Measurements from ENCODE around the gene TGM1.
A peak's percentile ranks its signal among the peaks of the same experiment; 100 is the strongest.

Gene TGM1

DNA sequence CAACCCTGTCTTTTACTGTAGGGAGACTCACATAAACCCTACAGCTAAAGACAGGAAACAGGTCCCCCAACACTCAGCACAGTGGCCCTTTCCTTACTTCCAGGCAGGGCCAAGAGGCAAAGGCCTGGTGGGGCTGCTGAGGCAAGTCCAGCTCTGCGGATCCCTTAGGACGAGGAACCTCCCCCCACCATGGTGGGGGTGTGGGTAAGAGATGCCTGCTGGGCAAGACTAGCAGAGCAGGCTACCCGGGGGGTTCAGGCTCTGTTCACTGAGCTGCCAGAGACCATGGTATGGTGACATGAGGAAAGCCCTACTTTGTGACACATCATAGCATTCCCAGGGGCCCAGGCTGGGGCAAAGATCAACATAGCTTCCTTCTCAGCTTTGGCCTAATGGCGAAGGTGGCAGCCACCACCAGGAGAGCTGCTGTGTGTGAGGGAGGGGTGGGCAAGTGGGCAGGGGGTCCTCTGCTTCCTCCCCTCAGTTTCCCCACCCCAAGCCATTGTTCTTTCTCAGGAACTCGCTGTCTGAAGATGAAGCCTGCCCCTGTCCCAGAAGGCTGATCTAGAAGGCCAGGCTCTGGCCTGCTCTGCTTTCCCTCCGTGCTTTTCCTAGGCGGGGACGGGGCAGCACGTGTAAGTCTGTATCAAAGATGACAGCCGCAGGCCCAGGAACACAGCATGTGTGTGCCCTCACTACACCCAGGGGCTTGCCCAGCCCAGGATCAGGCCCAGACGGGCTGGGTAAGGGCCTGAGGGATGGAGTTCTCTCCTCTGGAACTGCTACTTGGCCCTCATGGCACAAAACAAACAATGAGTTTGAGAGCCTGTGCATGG, 10.5 kb downstream of the TGM1 start:
- no peak for DNase-seq

DNA sequence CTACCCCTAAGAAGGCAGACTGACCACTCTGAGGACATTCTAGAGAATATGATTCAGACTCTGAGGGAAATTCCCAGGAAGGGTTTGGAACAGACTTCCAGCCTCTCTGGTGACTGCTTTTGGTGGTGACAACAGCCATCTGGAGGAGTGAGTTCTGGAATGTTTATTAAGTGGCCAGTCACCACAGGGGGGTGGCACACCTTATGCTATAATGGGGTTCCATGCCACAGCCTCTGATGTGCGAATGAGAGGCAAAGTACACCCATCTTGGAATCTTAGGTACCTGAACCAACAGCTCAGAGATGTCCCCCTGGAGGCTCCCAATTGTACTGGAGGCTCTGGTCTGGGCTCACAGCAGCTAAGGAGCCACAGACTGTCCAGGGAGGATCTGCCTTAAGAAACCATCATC, 11.1 kb downstream of the TGM1 start:
- DNase-seq = no peak

GRCh38 chr14:24250354-24250753, 12.6 kb downstream of the TGM1 start:
- no peak for DNase-seq

GRCh38 chr14:24249230-24250021, 13.6 kb downstream of the TGM1 start:
- DNase-seq = no peak

- DNase-seq = no peak
These were observed 15.6 kb downstream of the TGM1 start for GRCh38 chr14:24247422-24247821.

DNA sequence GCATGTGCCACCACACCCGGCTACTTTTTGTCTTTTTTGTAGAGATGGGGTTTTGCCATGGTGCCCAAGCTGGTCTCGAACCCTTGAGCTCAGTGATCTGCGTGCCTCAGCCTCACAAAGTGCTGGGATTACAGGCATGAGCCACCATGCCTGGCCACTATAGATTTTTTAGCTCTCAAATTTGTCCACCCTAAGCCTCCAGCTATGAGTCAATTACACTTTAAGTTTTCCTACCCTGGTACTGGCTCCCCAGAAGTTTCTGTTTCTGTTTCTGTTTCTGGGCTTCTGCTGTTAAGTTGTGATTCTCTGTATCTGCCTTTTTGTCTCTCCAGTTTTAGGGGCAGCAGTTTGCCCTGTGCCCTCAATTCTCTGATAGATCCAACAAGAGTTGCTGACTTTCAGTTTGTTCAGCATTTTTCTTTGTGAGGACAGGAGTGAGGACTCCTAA, 16.2 kb downstream of the TGM1 start:
- peak; percentile 6 for DNase-seq

- DNase-seq = peak; percentile 21
These were observed 17.6 kb downstream of the TGM1 start for GRCh38 chr14:24245350-24245749.

DNA sequence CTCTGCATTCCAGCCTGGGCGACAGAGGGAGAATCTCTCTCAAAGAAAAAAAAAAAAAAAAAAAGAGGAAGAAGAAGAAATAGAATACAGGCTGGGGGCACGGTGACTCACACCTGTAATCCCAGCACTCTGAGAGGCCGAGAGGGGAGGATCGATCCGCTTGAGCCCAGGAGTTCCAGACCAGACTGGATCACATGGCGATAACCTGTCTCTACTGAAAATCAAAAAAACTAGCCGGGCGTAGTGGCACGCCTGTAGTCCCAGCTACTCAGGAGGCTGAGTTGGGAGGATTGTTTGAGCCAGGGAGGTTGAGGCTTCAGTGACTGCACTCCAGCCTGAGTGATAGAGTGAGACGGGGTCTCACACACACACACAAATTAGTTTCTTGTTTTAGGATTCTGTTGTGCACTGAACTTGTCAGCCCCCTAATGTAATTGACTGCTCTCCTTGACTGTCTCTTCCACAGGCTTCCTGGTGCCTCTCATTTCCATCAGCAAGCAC, 19.6 kb downstream of the TGM1 start:
- peak; percentile 79 for DNase-seq

- DNase-seq = peak; percentile 97
These were observed 21.0 kb downstream of the TGM1 start for GRCh38 chr14:24241829-24242443.

DNA sequence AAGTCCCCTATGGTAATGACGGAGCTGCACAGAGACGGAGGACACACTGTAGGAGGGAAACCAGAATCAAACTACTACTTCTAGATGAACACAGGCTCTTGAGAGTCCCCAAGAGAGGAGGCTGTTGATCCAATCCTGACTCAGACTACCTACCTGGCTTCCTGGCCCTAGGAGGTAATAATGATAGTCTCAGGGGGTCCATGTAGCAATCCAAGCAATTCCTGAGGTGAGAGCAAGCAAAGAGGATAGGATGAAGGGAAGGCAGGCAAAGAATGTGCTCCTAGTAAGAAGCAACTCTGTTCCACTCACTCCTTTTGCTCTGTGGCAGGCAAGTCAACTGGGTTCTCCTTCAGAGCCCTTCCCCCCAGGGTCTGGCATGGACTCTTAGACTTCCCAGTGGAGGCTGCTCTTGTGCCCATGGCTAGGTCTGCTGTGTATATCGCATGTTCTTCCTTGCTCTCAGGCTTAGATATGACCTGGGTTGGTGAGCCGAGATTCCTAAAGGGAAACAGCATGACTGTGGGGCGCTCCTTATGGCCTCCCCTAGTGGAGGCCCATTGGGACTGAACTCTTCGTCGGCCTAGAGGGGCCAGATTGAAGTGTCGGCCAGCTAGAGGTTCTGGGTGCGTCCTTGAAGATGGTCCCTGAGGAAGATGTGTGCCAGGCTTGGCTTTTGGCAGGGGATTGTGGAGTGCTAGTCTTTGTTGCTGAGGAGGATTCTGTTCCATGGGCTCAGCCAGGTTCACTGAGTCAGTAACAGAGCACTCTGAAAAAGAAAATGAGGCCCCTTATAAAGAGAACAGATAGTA, 22.7 kb downstream of the TGM1 start:
- no peak for DNase-seq

DNA sequence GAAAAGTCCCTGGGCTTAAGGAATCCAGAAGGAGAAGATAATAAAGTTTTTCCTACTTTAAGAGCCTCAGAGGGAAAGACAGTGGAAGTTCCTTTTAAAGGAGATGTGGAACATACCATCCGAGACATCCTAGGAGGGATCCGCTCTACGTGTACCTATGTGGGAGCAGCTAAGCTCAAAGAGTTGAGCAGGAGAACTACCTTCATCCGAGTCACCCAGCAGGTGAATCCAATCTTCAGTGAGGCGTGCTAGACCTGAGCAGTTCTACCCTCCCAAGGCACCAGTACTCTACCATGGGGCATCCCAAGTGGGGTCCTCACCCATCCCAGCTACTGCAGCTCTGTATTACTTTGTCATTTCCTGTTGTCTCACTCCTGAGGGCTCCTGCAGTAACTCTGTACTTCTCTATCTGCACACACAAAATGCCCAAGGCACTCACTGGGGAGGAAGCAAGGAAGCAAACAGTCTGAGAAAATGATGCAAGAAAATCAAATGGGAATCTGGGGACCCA, 24.4 kb downstream of the TGM1 start:
- DNase-seq = no peak

DNA sequence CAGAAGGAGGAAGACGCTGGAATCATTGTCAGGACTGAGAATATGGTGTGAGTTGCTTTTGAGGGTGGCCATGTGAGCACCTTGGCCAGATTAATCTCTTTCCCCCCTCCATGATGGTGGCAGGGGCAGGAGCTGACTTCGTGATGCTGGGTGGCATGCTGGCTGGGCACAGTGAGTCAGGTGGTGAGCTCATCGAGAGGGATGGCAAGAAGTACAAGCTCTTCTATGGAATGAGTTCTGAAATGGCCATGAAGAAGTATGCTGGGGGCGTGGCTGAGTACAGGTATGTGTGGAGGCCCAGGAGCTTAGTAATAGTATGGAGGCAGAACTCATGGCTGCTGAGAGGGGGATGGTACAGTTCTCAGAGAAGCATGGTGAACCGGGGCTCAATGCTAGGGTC, 24.9 kb downstream of the TGM1 start:
- no peak for DNase-seq

DNA sequence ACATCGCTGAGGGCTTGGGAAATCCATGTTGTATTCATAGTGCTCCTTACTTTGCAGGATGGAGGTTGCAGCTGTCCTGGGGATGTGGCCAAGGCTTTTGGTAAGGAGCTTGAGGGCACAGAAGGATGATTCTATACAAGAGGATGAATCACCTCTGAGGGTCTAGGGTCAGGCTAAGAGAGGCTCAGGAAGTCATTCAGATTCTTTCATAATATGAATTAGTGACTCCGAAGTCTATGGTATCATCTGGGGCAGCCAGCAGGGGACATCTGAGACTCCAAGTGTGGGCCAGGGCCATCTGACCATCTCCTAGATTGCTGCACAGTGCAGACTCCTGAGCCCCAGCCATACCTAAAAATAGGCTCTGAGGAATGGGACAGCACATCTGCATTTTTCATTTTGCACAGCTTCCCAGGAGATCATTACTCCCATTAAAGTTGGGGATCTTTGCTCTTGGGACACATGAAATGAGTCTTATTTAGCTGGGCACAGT, 25.5 kb downstream of the TGM1 start:
- DNase-seq = no peak

DNA sequence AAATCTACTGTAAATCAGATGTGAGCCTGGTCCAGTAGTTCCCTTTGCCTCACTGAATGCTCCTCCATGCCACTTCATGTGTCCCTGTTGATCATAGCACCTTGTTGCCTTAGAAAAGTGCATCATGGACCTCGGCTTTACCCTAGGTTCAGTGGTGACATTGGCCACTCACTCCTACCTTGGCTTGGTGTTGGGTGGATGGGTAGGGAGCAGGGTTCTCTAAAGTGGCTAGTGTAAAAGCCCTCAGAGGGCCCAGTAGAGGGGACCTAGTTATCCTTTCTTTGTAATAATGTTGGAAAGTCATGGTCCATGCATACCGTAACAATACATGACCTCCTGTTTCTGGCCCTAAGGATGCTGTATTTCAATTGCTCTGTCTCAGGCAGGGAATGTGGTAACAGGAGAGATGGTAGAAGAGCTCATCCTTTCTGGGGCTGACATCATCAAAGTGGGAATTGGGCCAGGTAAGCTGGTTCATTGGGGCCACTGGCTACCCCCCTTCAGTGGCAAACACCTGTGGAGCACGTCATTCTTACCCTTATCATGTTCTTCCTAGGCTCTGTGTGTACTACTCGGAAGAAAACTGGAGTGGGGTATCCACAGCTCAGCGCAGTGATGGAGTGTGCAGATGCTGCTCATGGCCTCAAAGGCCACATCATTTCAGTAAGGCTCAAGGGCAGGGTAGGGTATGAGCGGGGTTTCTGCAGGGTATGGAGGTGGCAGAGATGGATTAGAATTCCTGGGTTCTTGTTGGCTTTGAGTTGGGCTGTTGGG, 26.1 kb downstream of the TGM1 start:
- DNase-seq = no peak

GRCh38 chr14:24235804-24236688, 26.9 kb downstream of the TGM1 start:
- DNase-seq = peak; percentile 7

DNA sequence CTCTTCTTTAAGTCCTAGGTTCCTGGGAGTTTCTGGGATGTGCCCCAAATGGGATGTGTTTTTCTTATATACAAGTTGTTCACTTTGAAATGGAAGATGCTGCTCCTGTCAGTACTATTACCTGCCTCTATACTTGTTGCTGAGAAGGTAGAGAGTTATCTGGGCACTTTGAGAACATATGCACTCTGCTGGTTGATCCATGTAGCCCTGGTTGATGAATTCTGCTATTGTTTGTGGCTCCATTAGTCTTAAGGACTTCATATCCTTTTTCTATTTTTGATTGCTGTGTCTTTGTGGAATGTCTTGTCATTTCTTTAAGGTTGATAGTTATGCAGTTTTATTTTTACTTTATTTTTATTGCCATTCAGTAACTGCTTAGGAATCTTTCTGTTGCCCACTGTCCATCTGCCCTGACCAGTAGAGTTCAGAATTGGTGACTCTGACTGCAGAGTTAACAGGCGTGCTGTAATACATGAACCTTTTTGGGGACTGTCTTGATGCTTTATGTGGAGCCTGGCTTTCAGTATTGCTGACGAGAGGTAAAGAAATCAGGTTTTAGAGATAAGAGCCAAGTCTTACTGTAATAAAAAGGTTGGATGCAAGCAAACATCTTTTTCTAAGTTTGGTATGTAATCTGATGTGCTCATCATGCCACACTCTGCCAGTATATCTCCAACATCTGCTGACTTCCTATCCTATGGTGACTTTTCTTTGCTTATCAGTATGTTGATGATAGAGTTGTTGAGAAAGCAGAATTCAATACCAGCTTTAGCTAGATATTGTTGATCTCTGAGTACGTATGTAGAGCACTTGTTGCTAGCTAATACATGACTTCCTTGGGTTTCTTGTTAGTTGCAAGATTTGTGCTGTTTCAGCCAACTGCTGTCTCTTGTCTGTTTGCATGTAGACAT, 28.6 kb downstream of the TGM1 start:
- DNase-seq = no peak

- no peak for DNase-seq
These were observed 29.5 kb downstream of the TGM1 start for GRCh38 chr14:24233538-24233866.

GRCh38 chr14:24232645-24233537, 30.1 kb downstream of the TGM1 start, which contains the start of gene GMPR2:
Gene GMPR2 (plus strand): TSS chr14:24232929. CDS start chr14:24233254, 325 bp downstream.
- DNase-seq = no peak

Measured in islet precursor cell (in vitro differentiated cells).